GM19193 (cell line): ENCODE results near the gene PDLIM7.

ENCODE experiments used
- POLR2A ChIP-seq: IDR thresholded peaks from 4 replicates; pipeline ENCODE4 v1.6.1; 2011; ENCODE audit not compliant: insufficient read depth, insufficient read length; ENCODE audit errors: extremely low read depth

The PDLIM7 gene, protein sequence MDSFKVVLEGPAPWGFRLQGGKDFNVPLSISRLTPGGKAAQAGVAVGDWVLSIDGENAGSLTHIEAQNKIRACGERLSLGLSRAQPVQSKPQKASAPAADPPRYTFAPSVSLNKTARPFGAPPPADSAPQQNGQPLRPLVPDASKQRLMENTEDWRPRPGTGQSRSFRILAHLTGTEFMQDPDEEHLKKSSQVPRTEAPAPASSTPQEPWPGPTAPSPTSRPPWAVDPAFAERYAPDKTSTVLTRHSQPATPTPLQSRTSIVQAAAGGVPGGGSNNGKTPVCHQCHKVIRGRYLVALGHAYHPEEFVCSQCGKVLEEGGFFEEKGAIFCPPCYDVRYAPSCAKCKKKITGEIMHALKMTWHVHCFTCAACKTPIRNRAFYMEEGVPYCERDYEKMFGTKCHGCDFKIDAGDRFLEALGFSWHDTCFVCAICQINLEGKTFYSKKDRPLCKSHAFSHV

DNA sequence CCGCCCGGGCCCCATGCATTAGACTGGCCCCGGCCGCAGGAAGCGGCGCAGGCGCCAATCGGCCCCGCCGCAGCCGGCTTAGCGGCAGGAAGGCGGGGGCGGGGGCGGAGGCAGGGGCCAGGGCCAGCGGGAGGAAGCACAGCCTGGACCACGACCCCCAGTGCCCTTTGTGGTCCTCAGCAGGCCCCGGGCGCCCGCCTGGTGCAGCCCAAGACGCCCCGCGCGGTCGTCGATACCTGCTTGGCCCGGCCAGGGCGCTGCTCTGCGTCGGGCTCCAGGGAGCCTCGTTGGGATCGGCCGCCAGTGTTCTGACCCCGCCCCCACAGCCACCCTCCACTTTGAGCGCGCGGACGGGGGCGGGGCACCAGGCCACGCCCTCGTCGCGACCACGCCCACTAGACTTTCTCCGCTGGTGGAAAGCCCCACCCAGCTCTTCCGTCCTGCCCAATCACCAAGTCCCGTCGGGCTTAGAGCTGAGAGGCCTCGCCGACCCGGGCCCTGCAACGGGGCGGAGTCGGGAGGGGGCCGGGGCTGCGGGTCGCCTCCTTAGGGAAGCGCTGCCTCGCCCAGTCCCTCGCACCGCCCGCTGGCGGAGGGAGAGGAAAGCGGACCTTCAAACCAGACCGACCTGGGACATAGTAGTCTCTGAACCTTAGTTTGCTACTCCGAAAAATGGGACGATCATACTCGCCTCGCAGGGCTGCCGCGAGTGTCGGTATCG lies at the start of gene PDLIM7:
Gene PDLIM7, minus strand, starts transcription at position 313 of the 721 bp plus-strand sequence. CDS start 1,092 bp downstream, outside the sequence.
- peak; percentile 92 for TF ChIP-seq POLR2A

DNA sequence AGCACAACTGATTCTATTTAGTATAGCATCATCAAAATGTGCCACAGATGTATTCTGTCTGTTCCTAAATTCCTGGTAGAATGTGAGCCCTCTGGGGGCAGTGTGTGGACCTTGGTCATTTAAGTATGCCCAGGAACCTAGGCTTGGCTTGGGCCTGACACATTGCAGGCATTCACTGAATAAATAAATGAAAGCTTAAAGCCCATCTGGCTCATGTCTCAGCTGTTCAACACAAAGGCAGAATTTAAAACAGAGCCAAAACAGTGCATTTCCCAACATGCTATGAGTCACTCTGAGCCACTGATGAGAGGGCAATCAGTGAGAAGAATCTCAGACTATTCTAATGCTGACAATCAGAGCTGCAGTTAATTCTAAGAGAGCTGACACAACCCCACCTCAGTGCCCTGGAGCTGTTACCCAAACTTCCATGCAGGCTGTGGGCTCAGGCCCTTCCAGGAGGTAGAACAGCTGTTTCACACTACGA lies 48.9 kb upstream of the PDLIM7 start:
- TF ChIP-seq POLR2A, result no peak

DNA sequence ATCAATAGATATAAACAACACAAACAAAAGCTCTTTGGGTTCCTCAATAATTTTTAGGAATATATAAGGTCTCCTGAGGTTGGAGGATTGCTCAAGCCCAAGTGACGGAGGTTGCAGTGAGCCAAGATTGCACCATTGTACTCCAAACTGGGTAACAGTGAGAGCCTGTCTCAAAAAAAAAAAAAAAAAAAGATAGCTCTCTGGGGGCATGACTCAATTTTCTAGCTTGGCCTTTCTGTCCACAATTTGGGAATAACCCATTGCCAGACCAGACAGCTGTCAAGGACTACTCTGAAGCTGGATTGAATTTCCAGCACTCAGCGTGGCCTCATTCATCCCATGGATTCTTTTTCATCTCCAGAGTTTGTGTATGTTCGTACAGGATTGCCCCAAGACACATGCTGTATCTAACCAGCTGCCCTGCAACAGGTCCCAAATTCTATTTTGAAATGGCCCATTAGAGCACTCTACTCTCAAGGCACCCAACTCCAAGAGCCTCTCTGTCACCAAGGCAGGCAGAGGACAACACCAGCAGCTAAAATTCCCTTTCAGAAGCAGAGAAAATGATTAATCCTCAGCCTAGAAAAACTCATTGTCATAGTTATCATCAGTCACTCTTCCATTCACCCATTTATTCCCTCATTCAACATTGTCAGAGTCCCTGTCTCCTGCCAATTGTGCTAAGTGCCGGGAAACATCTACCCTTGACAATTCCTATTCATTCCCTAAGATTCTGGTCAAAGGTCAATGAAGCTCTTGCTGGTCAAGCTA lies 48.3 kb upstream of the PDLIM7 start:
- TF ChIP-seq POLR2A, result no peak

DNA sequence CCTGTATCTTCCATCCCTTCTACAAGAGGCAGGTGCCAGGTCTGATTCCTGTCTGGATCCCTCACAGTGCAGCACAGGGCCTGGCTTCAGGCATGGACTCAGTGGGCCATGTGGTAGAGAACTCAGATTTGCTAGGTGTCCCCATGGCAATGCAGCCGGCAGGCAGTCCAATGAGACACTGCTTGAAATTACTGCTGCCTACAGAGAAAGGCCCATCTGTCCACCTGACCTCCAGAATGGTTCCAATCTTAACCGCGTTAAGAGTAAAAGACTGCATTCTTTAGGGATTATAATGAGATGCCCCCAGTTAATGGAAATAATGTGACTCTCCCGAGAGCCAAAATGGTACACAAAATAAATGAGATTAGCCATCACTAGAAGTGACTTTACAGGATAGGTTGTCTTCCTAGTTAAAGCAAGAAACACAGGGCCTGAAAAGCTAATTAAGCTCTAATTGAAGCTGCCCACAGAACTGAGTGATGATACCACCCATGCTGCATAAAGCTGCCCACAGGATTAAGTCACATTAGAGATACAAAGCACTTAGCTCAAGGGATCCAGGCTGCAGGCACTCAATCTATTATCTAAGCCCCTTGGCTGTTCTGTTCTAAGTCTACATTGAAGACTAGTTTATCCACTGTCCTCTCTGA lies 45.5 kb upstream of the PDLIM7 start:
- TF ChIP-seq POLR2A, result no peak

DNA sequence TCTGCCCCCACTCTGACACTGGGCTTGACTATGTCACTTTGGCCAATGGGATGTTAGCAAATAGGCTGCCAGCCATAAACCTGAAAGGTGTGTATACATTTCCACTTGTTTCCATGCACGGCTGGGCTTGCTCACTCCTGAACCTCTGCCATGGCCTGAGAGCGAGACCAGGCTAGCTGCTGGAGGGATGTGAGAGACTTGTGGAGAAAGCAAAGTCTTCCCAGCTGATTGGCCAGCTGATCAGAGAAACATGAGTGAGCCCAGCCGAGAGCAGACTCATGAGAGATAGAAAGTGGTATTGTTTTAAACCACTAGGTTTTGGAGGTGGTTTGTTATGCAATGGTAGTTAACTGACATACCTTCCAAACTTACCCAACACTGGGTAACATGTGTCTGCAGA lies 43.0 kb upstream of the PDLIM7 start:
- no peak for TF ChIP-seq POLR2A

DNA sequence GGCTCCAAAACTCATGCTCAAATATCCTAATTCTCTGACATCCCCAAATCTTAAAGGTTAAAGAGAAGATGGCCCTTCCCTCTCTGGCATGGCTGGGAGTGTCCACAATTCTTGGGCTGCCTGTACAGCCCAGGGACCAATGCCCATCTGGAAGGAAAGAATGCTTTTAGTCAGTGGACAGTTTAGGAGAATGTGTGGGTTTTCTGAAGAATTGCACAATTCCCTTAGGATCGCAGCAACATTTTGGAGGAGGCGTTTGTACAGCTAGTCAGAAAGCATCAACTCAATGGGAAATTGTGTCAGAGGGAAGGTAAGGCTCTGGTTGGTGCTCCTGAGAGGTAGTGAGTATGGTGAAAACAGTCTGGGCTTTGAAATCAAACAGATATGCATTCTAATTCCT lies 42.0 kb upstream of the PDLIM7 start:
- no peak for TF ChIP-seq POLR2A

DNA sequence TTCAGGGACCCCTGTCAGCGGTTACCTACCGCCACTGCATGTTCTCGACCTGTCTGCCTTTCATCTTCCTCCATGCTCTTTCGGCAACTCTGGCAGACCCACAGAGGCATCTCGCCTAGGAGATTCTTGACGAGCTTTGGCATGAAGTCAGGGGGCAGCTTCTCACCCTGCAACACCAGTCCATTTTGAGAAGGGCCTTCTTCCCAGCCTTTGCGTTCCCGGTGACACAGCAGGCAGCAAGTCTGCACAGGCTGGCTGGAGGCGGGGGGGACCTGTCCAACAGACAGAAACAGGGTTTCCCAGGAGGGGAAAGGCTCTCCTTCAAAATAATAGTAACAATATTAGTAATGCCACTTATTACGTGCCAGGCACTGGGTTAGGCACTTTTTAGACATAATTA lies 41.5 kb upstream of the PDLIM7 start:
- TF ChIP-seq POLR2A, result no peak

DNA sequence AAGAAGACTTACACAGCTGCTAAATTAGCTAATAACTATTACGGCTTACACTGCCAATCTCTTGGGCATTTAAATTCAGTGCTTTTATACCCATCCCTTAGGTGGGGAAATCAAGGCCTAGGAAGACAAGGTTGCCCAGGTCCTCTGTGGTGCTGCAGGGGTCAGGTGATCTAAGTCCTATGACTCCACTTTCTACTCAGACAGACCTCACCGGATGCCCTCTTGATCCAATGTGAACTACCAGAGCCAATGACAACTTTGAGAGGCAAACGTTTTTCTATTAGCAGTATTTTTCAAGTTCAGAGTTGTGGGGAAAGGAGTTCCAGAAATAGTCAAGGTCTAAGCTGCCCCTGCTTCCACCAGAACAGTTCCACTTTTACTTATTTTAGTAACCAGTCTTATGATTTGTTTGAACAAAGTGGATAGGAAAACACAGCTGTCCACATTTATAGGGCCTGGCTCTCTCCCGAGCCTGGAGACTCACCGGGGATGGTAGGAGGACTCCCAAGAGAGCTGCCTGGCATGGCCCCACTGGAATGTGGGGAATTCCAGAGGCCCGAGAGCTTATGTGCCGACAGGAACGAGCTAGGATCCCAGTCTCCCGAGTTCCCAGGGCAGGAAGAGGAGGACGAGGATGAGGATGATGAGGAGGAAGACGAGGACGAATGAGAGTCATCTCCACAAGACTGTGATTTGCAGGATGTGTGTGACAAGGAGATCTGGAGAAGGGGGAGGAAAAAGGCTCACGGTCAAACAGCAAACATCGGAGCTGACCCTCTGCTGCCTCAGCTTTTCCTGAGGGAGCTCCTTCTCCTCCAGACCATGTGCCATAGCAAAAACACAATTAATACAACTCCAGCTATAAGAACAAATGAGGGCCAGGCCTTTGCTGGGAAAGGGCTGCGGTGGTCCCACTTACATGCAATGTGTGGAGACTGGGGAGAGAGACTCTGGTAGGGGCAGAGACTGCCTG lies 40.3 kb upstream of the PDLIM7 start:
- TF ChIP-seq POLR2A, result no peak

DNA sequence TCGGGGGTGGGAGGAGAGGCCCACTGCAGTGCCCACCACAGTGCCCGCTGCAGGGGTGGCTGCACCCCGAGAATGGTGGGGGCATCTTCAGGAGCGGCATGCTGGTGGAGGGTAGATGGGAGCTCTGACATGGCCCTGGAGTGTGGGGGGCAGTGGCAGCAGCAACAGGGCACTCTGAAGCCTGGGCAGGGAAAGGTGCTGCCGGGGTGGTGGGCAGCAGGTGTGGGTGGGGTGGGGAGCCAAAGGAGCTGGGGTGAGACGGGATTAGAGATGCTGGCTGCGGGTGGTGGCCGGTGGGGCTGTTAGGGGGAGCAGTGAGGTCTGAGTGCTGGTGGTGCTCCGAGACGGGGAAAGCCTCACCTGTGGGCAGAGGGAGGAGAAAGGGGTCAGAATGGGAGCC lies 39.0 kb upstream of the PDLIM7 start:
- TF ChIP-seq POLR2A, result no peak

DNA sequence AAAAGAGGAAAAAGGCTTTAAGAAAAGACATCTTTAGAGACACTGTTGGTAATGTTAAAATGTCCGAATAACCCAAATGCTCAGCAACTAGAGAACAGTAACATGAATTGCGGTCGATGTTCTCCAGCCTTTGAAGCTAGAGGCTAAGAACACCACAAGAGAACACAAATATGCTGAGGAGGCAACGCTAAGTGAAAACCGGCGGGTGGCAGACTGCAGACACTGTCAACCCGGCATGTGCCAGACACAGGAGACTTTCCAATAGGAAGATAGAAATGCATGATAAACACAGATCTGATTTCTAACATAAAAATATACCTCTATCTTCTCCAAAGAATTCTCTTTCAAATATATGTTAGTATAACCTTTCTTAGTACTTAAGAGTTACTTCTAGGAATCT lies 37.7 kb upstream of the PDLIM7 start:
- no peak for TF ChIP-seq POLR2A

DNA sequence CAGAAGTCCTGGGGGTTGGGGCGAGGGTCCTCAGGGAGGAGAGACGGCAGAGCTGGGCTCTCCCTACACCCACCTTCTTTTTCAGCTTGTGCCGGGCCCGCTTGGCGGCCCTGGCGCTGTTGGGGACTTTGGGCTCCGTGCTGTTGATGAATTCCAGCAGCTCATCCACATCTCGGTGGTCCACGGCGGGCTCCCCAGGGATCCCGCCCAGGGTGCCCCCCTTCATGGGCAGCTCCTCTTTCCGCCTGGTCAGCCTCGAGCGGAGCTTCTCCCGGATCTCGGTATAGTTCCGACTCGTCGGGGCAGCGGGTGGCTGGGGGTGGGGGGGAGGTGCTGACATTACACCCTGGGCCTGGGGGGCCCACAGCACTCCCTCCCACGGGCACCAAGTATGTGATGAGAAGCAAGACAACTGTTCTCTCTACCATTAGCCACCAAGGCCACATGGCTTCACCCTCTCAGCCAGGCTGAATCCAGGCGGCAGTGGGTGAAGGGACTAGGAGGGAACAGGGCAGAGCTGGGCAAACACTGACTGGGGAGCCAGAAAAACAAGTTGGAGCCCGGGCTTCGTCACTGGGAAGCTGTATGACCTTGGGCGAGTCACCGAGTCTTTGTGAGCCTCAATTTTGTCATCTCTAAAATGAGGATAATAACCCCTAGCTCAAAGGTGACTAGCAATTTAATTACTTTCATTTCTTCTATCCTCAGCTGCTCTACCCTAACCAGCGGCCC lies 34.0 kb upstream of the PDLIM7 start:
- TF ChIP-seq POLR2A, result no peak

DNA sequence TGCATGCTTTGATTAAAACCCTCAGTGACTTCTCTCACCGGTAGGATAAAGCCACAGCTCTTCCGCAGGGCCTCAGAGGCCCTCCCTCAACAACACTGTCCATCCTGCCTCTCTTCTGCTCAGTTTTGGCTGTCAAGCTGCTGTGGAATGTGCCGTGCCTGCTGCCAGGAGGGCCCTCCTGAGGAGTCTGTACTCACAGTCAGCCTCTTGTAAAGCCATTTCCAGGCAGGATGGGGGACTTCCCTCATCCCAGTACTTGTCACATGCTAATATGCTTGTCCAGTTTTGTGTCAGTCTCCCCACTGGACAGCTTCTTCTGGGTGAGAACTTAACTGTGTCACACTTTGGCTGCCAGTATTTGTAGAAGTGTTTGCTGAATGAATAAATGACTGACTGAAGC lies 33.2 kb upstream of the PDLIM7 start:
- no peak for TF ChIP-seq POLR2A
